ENCODE data around the gene EFCAB14.
"Not testable (repeated sequence)": the region's sequence is repeated elsewhere in the genome, so short reads cannot be mapped to it uniquely, and the experiment has no call there.

Gene EFCAB14

DNA sequence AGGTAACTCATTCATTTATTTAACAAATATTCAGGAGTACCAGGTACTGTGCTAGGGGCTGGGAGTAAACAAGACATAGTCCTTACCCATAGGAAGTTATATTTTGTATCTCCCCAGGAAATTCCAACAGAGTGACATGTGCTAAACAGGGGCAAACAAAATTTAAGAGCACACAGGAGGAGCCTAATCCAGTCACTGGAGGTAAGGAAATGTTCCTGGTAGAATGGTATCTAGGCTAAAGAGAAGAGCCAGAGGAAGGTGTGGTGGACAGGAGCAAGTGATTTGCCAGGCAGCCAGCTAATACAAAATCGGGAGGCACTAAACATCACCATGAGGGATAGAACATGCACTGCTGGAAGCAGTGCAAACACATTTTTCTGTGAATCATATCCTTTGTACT lies 36.9 kb downstream of the EFCAB14 start:
- no peak for DNase-seq

DNA sequence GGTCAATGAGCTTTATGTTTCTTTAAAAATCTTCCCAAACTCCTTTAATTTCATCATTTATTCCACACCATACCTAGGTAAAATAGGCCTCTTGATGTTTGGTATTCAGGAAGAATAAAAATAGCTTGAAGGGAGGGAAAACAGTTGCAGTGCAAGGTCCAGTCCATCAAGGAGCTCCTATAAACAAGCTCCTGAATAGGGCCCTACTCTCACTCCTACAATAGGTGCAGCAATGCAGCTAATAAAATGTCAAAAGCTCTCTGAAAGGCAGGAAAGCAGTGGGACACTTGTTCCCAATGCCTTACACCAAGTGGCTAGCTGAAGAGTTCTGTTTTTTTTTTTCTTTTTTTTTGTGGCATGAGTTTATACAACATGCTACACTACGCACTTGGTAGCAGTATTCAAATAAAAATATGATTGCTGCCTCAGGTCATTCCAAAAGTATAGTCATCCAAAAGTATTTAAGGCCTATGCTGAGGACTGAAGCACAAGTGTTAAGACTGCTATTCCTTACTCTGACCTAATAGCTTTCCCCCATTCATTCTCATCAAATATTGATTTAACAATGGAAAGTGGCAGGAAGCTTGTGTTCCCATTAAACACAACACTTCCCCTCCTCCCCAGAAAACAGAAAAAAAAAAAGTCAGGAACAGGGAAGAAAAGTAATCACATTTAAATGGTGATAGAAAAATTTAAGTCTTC lies 37.4 kb downstream of the EFCAB14 start:
- DNase-seq = no peak

DNA sequence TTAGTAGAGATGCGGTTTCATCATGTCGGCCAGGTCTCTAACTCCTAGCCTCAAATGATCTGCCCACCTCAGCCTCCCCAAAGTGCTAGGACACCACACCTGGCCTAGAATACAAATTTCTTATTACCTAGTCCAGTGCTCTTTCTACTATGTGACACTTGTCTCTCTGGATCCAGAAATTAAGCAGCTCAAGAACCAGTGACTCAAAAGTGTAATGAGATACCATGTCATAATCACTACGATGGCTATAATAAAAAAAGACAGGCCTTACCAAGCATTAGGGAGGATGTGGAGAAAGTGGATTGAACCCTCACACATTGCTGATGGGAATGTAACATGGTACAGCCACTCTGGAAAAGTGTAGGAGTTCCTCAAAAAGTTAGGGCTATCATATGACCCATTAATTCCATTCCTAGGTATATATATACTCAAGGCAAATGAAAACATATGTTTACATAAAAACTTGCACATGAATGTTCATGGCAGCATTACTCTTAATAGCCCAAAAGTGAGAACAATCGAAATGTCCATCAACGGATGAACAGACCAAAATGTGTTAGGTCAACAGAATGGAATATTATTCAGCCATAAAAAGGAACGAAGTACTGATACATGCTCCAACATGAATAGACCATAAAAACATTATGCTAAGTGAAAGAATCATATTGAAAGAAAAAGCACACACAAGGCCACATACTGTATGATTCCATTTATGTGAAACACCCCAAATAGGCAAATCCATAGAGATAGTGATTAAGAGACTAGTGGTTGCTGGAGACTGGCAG lies 38.9 kb downstream of the EFCAB14 start:
- DNase-seq = no peak

DNA sequence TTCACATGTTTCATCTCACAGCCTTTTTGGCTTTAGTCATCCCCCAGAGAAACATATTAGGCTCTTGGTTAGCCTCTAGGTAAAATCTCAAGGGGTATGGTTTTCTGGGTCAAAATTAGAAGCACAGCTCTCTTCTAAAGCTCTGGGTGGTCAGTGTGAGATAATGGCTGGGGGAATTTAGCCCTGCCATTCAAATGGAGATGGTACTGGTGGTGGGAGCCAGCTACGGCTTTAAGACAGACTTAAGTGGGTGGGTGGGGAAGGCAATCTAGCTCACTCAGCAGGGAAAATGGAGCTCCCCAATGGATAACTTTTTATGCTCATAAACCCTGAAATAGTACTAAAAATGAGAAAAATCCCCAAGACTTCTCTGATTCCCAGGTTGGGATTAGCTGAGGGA lies 41.6 kb downstream of the EFCAB14 start:
- no peak for DNase-seq

DNA sequence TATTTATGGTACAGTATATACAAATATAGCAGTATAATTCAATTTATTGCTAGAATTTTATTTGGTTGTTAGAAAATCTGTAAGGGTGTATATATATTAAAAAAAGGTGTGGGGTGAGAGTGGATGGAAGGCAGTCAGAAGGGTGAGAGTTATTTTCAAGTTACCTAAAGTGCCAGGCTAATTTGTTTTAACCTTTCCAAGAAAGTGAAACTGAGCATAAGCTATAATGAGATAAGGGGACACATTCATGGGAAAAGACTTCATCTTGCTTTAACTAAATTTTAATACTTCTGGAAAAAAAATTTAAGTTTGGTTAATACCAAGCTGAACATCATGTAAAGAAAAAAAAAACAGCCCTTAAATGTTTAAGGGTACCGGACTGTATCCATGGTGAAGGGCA lies 42.4 kb downstream of the EFCAB14 start:
- DNase-seq = no peak

DNA sequence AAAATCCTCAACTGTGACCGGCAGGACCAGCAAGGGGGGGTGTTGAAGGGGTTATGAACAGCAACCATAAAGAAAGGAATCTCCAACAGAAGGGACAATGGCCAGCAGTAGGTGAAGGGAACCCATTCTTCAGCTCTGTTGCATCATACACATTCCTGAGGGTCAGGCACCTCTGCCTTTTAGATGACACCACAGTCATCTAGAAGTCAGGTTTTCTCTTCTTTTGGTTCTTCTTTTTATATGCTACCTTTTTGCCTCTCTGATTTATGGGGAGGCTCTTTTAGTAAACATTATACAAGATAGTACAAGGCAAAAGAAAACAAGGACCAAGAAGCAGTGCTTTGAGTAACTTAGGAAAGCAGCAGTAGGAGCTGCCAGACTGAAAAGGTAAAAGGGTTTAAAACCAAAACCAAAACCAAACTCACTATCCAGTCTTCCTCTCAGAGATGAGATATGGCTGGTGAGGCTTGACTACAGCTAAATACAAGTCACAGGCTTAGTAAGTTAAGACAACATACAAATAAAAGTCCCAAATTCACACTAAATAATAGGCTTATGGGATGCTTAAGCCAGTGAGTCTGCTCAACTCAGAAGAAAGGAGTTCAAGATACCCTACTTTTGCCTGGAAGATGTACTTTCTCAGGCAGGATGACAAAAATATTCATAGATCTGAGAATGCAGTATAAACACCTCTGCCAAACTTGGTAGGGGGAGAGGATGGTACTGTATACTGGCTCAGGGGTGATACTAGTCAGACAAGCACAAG lies 43.2 kb downstream of the EFCAB14 start:
- DNase-seq = peak; percentile 36

DNA sequence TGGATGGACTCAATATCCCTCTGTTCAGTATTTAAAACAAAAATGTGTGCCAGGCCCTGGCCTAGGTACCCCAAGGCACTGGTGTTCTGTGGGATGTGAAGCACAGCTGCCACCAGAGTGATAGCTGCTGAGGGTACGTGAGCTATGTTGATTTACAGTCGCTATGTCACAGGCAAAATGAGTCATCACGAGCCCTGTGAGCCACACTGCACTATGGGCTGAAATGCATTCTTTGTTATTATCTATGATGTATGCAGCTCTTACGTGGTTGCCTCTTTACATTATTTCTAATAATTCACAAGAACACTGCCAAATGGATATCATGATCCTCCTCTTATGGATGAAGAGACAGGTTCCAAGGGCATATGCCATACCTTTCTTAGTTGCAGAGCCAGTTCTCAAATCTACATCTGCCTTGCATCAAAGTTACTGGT lies 45.1 kb downstream of the EFCAB14 start:
- peak; percentile 30 for DNase-seq

DNA sequence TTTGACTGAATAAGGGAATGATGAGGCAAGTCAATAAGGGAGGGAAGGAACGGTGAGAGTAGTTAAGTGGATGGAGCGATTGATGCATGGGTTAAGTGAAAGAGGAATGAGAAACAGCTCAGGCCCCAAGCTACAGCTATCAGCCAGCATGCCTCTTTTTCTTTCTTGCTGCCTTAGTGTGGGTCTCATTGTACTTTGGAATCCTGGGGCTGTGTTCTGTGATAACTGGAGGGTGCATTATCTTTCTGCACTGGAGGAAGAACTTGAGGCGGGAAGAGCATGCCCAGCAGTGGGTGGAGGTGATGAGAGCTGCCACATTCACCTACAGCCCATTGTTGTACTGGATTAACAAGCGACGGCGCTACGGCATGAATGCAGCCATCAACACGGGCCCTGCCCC lies 46.2 kb downstream of the EFCAB14 start:
- no peak for DNase-seq

DNA sequence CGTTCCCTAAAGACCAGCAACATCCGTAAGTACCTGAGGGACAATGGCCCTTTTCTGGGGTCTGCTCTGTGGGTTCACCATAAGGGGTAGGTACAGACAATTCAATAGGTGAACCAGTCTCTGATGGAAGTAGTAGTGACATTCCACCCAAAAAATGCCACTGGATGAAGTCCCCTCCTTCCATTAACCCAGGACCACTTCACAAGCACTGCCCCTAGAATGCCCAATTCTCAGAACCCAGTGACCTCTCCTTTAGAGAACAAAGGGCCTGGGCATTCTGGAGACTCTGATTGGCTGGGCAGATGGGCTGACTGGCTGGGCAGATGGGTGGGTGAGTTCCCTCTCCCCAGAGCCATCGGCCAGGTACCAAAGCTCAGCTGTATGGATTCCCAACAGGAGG lies 47.4 kb downstream of the EFCAB14 start, which contains the start of gene TEX38:
Gene TEX38, plus strand, starts transcription at position 301 of the 400 bp plus-strand sequence. Its CDS starts 81 bp downstream, at position 382.
- DNase-seq = no peak

DNA sequence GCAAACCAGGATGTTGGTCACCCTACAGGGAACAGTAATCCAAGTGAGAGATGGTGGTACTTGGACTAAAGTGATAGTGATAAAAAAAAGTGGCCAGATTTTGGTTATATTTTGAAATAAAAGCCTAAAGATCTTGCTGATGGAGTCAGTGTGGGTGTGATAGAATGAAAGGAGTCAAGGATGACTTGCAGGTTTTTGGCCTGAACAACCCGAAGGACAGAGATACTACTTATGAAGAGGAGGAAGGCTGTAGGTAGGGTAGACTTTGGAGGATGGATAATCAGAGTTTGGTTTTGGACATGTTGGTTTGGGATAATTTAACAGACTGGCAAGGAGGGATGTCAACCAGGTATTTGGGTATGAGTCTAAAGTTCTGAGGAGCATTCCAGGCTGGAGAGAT lies 48.8 kb downstream of the EFCAB14 start:
- DNase-seq = no peak

DNA sequence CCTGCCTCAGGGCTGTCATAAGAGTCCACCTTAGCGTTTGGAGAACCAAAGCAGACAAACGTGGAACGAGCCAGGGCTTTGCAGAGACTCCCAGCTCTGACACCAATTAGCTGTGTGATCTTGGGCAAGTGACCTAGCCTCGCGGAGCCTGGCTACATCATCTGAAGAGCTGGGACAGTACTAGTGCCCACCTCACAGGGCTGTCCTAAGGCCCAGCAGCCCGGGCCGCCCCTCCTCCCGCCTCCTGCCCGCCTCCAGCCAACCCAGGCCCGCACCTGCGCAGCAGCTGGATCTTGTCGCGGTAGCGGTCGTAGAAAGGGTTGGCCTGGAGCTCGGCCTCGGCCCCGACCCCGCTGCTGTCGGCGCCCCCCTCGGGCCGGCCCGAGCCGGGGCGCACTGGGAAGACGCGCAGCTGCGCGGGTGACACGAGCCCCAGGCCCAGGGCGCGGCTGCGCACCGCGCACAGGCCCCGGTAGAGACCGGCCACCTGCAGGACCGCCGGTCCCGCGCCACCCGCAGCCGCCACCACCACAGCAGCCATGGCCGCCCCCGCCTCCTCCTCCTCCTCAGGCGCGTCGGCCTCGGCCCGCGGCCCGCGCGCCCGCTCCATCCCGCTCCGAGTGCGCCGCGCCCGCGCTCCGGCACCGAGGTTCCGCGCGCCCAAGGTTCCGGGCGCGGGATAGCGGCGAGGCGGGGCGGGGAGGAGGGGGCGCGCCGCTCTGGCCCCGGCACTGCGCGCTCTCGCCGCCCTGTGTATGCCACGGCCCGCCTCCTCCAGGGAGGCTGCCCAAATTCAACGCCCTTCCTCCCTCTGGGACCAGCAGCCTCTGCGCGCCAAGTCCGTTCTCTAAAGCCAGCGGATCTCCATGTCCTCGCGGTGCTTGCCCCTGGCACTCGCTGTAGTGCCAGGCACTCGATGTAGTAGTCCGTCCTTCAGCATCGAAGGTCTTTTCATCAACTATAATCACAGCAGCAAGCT lies 50.8 kb downstream of the EFCAB14 start, which contains the start of gene ATPAF1:
Gene ATPAF1, minus strand, starts transcription at position 583 of the 979 bp plus-strand sequence. Its CDS starts 42 bp downstream, at position 541.
- peak; percentile 83 for DNase-seq

DNA sequence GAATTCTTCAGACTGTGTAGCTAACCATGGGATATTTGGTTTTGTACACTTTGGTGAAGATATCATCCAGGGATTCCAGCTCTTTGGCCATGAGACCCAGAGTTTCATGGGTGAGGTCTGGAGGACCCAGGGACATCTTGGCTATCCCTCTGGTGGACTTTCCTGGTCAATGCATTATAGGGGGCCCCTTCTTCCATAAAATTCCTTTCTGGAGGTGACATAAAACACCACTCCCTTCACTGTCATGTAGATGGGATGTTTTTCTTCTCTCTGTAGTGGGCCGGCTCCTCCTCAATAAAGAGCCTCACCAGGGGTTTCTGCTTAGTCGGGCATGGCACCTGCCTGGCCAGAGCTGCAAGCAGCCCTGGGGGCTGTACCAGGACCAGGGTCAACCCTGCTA lies 52.9 kb downstream of the EFCAB14 start:
- no peak for DNase-seq

DNA sequence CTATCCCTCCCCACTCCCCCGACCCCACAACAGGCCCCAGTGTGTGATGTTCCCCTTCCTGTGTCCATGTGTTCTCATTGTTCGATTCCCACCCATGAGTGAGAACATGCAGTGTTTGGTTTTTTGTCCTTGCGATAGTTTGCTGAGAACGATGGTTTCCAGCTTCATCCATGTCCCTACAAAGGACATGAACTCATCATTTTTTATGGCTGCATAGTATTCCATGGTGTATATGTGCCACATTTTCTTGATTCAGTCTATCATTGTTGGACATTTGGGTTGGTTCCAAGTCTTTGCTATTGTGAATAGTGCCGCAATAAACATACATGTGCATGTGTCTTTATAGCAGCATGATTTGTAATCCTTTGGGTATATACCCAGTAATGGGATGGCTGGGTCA lies 56.0 kb downstream of the EFCAB14 start:
- not testable (repeated sequence) for DNase-seq

DNA sequence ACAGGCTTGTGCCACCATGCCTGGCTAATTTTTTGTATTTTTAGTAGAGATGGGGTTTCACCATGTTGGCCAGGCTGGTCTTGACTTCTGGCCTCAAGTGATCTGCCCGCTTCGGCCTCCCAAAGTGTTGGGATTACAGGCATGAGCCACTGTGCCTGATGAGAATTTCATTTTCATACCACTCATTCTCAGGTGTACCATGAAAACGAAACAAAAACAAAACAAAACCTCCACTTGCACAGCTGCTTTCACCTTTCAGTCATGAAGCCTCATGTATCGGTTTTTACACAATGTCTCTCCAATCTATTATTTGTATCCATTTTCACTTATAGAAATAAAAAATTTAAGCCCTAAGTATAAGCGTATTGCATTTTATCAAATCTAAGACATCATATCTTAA lies 58.8 kb downstream of the EFCAB14 start:
- DNase-seq = not testable (repeated sequence)

DNA sequence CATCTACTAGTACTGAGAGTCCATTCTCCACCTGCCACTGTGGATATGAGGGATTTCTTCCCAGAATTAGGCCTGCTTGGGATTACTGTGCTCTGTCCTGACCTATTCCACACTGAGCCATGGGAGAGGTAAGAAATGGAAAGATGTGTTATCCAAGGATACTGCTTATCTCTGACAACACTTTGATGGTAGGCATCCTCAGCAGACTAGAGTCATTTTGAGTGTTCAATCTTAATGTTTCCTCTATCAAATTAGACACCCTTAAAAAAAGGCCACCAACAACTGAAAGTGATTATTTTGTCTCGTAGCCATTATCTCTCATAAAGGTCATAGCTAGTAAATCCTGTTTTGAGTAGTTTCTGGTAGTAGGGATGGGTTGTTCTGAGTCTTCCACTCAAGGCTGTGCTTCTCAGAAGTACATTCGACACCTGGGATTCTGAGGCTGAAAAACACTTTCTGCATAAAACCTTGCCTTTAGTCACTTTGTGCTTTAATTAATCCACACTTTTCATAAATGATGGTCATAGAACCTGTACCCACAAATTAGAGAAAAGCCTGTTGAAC lies 59.5 kb downstream of the EFCAB14 start:
- no peak for DNase-seq

DNA sequence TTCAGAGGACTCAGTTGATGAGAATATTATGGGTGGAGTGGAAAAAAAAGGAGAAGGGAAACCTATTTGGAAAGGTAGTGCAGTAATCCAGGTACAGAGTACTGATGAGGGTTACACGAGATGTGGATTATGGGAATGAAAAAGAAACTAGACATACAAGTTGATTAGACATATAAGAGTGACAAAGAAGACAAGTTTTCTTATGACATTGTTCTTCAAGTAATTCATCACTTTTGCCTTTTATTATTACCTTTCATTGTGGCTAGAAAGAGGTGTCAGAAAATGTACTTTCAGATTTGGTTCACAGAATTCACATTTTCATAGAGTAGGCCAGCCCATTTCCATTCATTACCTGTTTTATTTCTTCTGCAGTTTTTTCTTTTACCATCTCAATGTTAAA lies 61.1 kb downstream of the EFCAB14 start:
- DNase-seq = no peak

DNA sequence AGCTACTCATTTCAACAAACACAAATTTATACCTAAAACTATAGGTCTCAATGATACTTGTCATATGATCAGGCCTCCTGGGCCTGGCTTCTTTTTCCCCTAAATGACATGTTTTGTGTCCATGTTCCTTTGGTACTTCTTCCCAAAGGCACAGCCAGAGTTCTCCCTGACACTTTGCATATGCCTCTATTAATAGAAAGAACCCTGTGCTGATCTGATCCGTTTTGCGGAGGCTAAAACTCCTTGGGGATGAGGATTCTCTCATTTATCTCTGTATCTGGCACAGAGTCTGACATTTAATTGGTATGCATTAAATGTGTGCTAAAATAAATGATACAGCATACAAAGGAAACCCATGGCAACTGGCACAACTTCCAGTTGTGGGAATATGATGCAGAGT lies 62.3 kb downstream of the EFCAB14 start:
- no peak for DNase-seq

DNA sequence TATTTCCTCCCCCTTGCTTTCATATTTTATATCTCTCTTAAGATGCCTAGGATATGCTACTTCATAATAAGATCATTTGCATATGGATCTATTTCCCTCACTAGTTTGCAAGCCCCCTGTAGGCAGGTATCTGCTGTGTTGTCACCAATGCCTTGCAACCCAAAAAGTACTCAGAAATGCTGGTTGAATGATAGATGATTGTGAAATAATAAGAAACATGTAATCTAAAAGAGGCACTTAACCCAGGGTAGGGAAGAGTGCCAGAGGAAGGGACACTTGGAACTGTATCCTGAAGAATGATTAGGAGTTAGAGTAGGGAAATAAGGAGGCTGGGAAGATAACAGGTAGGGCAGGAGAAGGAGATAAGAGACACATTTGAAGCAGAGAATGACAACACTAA lies 63.1 kb downstream of the EFCAB14 start:
- no peak for DNase-seq

DNA sequence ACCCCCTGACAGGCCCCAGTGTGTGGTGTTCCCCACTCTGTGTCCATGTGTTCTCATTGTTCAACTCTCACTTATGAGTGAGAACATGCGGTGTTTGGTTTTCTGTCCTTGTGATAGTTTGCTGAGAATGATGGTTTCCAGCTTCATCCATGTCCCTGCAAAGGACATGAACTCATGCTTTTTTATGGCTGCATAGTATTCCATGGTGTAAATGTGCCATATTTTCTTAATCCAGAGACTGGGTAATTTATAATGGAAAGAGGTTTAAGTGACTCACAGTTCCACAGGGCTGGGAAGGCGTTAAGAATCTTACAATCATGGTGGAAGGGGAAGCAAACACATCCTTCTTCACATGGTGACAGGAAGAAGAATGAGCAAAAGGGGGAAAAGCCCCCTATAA lies 64.2 kb downstream of the EFCAB14 start:
- not testable (repeated sequence) for DNase-seq

DNA sequence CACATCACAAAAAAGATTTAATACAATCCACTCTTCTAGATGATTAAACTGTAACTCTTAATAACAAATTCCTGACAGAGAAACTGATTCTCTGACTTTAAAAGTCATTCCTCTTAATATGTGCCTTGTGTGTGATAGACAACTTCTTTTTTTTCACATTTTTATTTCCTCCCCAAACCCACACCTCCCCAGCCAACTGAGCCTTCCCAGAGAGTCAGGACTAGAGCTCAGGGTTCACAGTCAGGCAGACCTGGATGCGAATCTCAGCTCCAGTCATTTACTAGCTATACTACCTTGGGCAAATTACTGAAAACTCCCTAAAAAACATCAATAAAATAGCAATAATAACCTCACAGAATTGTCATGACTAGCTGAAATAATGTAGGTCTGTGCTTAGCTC lies 64.9 kb downstream of the EFCAB14 start:
- no peak for DNase-seq

DNA sequence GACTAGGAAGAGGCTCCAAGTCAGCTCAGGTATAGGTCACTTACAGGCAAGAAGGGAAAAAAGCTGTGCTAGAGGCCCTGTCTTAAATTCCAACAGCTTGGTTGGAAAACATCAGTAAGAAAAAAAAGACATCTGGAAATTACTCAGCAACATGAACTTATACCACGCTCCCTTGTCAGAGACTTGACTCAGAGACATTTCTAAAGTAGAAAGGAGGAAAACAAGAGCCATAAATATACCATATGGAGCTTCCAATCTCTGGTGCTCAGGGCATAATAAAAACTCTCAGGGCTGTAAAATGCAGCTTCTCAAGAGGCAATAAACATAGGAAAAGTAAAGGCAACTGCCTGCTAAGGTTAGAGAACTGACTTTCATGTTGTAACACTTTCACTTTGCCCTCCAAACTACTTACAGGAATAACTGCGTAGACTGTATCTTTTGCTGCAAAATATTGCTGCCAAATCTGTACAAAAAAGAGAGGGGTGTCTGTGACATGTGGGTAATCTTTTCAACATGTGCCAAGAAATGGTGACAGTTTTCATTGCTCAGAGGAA lies 65.4 kb downstream of the EFCAB14 start:
- no peak for DNase-seq
